ENCODE results near the gene TREH.
"Not testable (repeated sequence)": the region's sequence is repeated elsewhere in the genome, so short reads cannot be mapped to it uniquely, and the experiment has no call there.

The TREH gene

GRCh38 chr11:118679483-118679882 is at the start of gene TREH:
Gene TREH, minus strand, starts transcription at chr11:118679650. Its CDS starts 23 bp downstream, at chr11:118679627.
- DNase-seq (ENCODE audit: low spot score) = no peak

- not testable (repeated sequence) for DNase-seq (ENCODE audit: low spot score)
Measured at GRCh38 chr11:118728112-118728511, 48.7 kb upstream of the TREH start.

GRCh38 chr11:118727721-118728066 is 48.2 kb upstream of the TREH start:
- DNase-seq (ENCODE audit: low spot score) = not testable (repeated sequence)

- DNase-seq (ENCODE audit: low spot score) = not testable (repeated sequence)
Measured at GRCh38 chr11:118727001-118727720, 47.7 kb upstream of the TREH start.

GRCh38 chr11:118721478-118722015 is 42.1 kb upstream of the TREH start:
- DNase-seq (ENCODE audit: low spot score) = not testable (repeated sequence)

GRCh38 chr11:118720740-118721139 is 41.3 kb upstream of the TREH start:
- DNase-seq (ENCODE audit: low spot score) = not testable (repeated sequence)

GRCh38 chr11:118720078-118720477 is 40.6 kb upstream of the TREH start:
- not testable (repeated sequence) for DNase-seq (ENCODE audit: low spot score)

- not testable (repeated sequence) for DNase-seq (ENCODE audit: low spot score)
Measured at GRCh38 chr11:118718562-118718961, 39.1 kb upstream of the TREH start.

GRCh38 chr11:118717733-118718132 is 38.3 kb upstream of the TREH start:
- DNase-seq (ENCODE audit: low spot score) = not testable (repeated sequence)

- not testable (repeated sequence) for DNase-seq (ENCODE audit: low spot score)
Measured at GRCh38 chr11:118717221-118717620, 37.8 kb upstream of the TREH start.

GRCh38 chr11:118715837-118716260 is 36.4 kb upstream of the TREH start:
- DNase-seq (ENCODE audit: low spot score) = no peak

GRCh38 chr11:118715245-118715831 is 35.9 kb upstream of the TREH start:
- no peak for DNase-seq (ENCODE audit: low spot score)

- no peak for DNase-seq (ENCODE audit: low spot score)
Measured at GRCh38 chr11:118714816-118715215, 35.4 kb upstream of the TREH start.

- not testable (repeated sequence) for DNase-seq (ENCODE audit: low spot score)
Measured at GRCh38 chr11:118714416-118714815, 35.0 kb upstream of the TREH start.

- no peak for DNase-seq (ENCODE audit: low spot score)
Measured at GRCh38 chr11:118708296-118708695, 28.8 kb upstream of the TREH start.

- DNase-seq (ENCODE audit: low spot score) = no peak
Measured at GRCh38 chr11:118706546-118706825, 27.0 kb upstream of the TREH start.

GRCh38 chr11:118705791-118706545 is 26.5 kb upstream of the TREH start:
- DNase-seq (ENCODE audit: low spot score) = no peak

GRCh38 chr11:118705111-118705741 is 25.8 kb upstream of the TREH start:
- DNase-seq (ENCODE audit: low spot score) = no peak

- no peak for DNase-seq (ENCODE audit: low spot score)
Measured at GRCh38 chr11:118703563-118704106, 24.2 kb upstream of the TREH start.

- DNase-seq (ENCODE audit: low spot score) = no peak
Measured at GRCh38 chr11:118699506-118700220, 20.2 kb upstream of the TREH start.

- DNase-seq (ENCODE audit: low spot score) = no peak
Measured at GRCh38 chr11:118697346-118697745, 17.9 kb upstream of the TREH start.

Data from hepatic stellate cell (primary cell).